Endodermal cell (in vitro differentiated cells): ENCODE results near the gene AFF2. TPM values are rescaled to one million over a fixed set of nuclear protein-coding genes. Genes with fewer than 3 reads are reported as not detected.

Experiments
- DNase-seq: peaks from one replicate; pipeline ENCODE4 v3.0.0-alpha.2; 2017
- H3K27ac ChIP-seq: 2 replicates; pipeline ENCODE4 v1.5.1; 2013; ENCODE audit warnings: mild to moderate bottlenecking, low read depth, low read length, moderate library complexity
- H3K27me3 ChIP-seq: 2 replicates; pipeline ENCODE4 v1.6.1; 2013; ENCODE audit warnings: mild to moderate bottlenecking, low read length, moderate library complexity; ENCODE audit not compliant: insufficient read depth, control insufficient read depth, poor library complexity, severe bottlenecking
- H3K36me3 ChIP-seq: 2 replicates; pipeline ENCODE4 v1.7.0; 2013; ENCODE audit warnings: mild to moderate bottlenecking, low read length, moderate library complexity; ENCODE audit not compliant: control insufficient read depth, insufficient read depth
- H3K4me1 ChIP-seq: one replicate; pipeline ENCODE4 v1.7.0; 2013; ENCODE audit warnings: low read length; ENCODE audit not compliant: control insufficient read depth, insufficient read depth
- H3K4me3 ChIP-seq: 2 replicates; pipeline ENCODE4 v1.5.1; 2013; ENCODE audit warnings: mild to moderate bottlenecking, low read length, moderate library complexity
- H3K9ac ChIP-seq: 2 replicates; pipeline ENCODE4 v1.6.1; 2013; ENCODE audit warnings: mild to moderate bottlenecking, low read length, moderate library complexity; ENCODE audit not compliant: poor library complexity, severe bottlenecking; ENCODE audit errors: extremely low read depth
- H3K9me3 ChIP-seq: 2 replicates; pipeline ENCODE4 v1.6.1; 2013; ENCODE audit warnings: mild to moderate bottlenecking, low read length, moderate library complexity; ENCODE audit not compliant: control insufficient read depth
- H3K27ac Mint-ChIP-seq: 2 replicates; pipeline ENCODE4 v1.8.0; 2020; ENCODE audit warnings: mixed read lengths
- H3K27me3 Mint-ChIP-seq: 2 replicates; pipeline ENCODE4 v1.8.0; 2021; ENCODE audit warnings: mild to moderate bottlenecking, mixed read lengths; ENCODE audit not compliant: insufficient read depth
- H3K36me3 Mint-ChIP-seq: 2 replicates; pipeline ENCODE4 v1.8.0; 2020; ENCODE audit warnings: low read depth, mixed read lengths
- H3K4me1 Mint-ChIP-seq: 2 replicates; pipeline ENCODE4 v1.8.0; 2020; ENCODE audit warnings: mixed read lengths
- H3K4me3 Mint-ChIP-seq: 2 replicates; pipeline ENCODE4 v1.8.0; 2020; ENCODE audit warnings: mild to moderate bottlenecking, moderate library complexity, mixed read lengths
- H3K9me3 Mint-ChIP-seq: 2 replicates; pipeline ENCODE4 v1.8.0; 2020; ENCODE audit warnings: mild to moderate bottlenecking, mixed read lengths
- CTCF ChIP-seq: fragments of 200-600 bp; sonication (generic); conservative IDR thresholded peaks from 2 replicates; pipeline ENCODE4 v1.5.0; 2021; ENCODE audit warnings: antibody characterized with exemption, mild to moderate bottlenecking
- WGBS, 2 experiments: methylation state at CpG; one replicate each; pipeline versions ENCODE4 v1.1.5 to v1.1.7; 2013; ENCODE audit warnings: missing lambda C conversion rate in 2 of 2, mixed read lengths in 1 of 2; ENCODE audit not compliant: insufficient coverage in 1 of 2, insufficient read length in 1 of 2; 5-methylcytosine and 5-hydroxymethylcytosine counted together
- total RNA-seq, 2 donors: library from RNA; stranded (reverse); fragmentation: NEBNext Ultra II Directional in 1 of 2; extraction: Animal tissue kit (Norgen Biotek cat#: 25700) in 1 of 2; gene quantifications; 2 replicates in 1 of 2; 3 replicates in 1 of 2; pipeline ENCODE4 v1.2.1, GENCODE V29; 2021

The AFF2 gene
- total RNA-seq, 2 donors from 2014 or later: 3.7 to 5.6 TPM

GRCh38 chrX:148976571-148977400 is 476.4 kb downstream of the AFF2 start:
- no peaks in the 10 kb centered on the region for H3K27me3 Mint-ChIP-seq
- no peak overlapping the region for H3K4me3 Mint-ChIP-seq
- H3K36me3 ChIP-seq: no peaks in the 10 kb centered on the region
- H3K27ac ChIP-seq: no peak overlapping the region
- H3K4me3 ChIP-seq: no peak overlapping the region
- no peaks in the 10 kb centered on the region for H3K9me3 ChIP-seq
- H3K27me3 ChIP-seq: no peaks in the 10 kb centered on the region
- H3K4me1 Mint-ChIP-seq: peaks cover 1% of the 10 kb centered on the region
- no peaks in the 10 kb centered on the region for H3K36me3 Mint-ChIP-seq
- no peak for TF ChIP-seq CTCF
- 60 to 85% methylated on average over 1 to 8 of the region's 8 CpGs for WGBS, 2 experiments
- H3K4me1 ChIP-seq: no peaks in the 10 kb centered on the region
- H3K27ac Mint-ChIP-seq: no peak overlapping the region
- peaks cover 35% of the 10 kb centered on the region for H3K9me3 Mint-ChIP-seq
- no peak overlapping the region for H3K9ac ChIP-seq
- peak; percentile 48 for DNase-seq

- Mint-ChIP-seq H3K4me3 (no peak overlapping the region), H3K27ac (no peak overlapping the region), H3K9me3 (peaks cover 39% of the 10 kb centered on the region), H3K27me3 (no peaks in the 10 kb centered on the region), H3K4me1 (peaks cover 1% of the 10 kb centered on the region), H3K36me3 (no peaks in the 10 kb centered on the region)
- Histone ChIP-seq H3K9me3 (no peaks in the 10 kb centered on the region), H3K36me3 (no peaks in the 10 kb centered on the region), H3K4me1 (no peaks in the 10 kb centered on the region), H3K27ac (no peak overlapping the region), H3K9ac (no peak overlapping the region), H3K4me3 (no peak overlapping the region), H3K27me3 (no peaks in the 10 kb centered on the region)
- DNase-seq: no peak
- TF ChIP-seq CTCF: no peak
- WGBS, 2 experiments: 98% methylated on average over 4 of the region's 4 CpGs; no CpG with 5 or more reads in 1 of the 2 experiments
Measured at GRCh38 chrX:148979786-148980185, 479.4 kb downstream of the AFF2 start.

- Mint-ChIP-seq H3K4me3 (no peak overlapping the region), H3K36me3 (no peaks in the 10 kb centered on the region), H3K4me1 (no peaks in the 10 kb centered on the region), H3K9me3 (peaks cover 49% of the 10 kb centered on the region), H3K27ac (no peak overlapping the region), H3K27me3 (no peaks in the 10 kb centered on the region)
- Histone ChIP-seq H3K27ac (no peak overlapping the region), H3K4me1 (no peaks in the 10 kb centered on the region), H3K36me3 (no peaks in the 10 kb centered on the region), H3K4me3 (no peak overlapping the region), H3K27me3 (no peaks in the 10 kb centered on the region), H3K9ac (no peak overlapping the region), H3K9me3 (no peaks in the 10 kb centered on the region)
- 100% methylated on average over 2 of the region's 2 CpGs; no CpG with 5 or more reads in 1 of the 2 experiments for WGBS, 2 experiments
- TF ChIP-seq CTCF: no peak
- DNase-seq: no peak
Measured at GRCh38 chrX:148984238-148984637, 483.8 kb downstream of the AFF2 start.
